Glutamatergic neuron (in vitro differentiated cells): ENCODE measurements around the gene OLFML2B. TPM values are rescaled to one million over a fixed set of nuclear protein-coding genes. Genes with fewer than 3 reads are reported as not detected.
A peak's percentile ranks its signal among the peaks of the same experiment; 100 is the strongest.

Experiments used
- DNase-seq: peaks from one replicate; pipeline ENCODE4 v3.0.0; 2022
- H3K27ac Mint-ChIP-seq: one replicate; pipeline ENCODE4 v1.8.0; 2020; ENCODE audit warnings: mild to moderate bottlenecking, mixed read lengths, inconsistent platforms; ENCODE audit not compliant: unreplicated experiment
- H3K27me3 Mint-ChIP-seq: one replicate; pipeline ENCODE4 v1.8.0; 2020; ENCODE audit warnings: mild to moderate bottlenecking, moderate library complexity, mixed read lengths, inconsistent platforms; ENCODE audit not compliant: unreplicated experiment
- H3K36me3 Mint-ChIP-seq: one replicate; pipeline ENCODE4 v1.8.0; 2020; ENCODE audit warnings: mild to moderate bottlenecking, mixed read lengths, inconsistent platforms; ENCODE audit not compliant: unreplicated experiment
- H3K4me1 Mint-ChIP-seq: one replicate; pipeline ENCODE4 v1.8.0; 2020; ENCODE audit warnings: mild to moderate bottlenecking, low read depth, mixed read lengths, inconsistent platforms; ENCODE audit not compliant: unreplicated experiment
- H3K4me3 Mint-ChIP-seq: one replicate; pipeline ENCODE4 v1.8.0; 2020; ENCODE audit warnings: mild to moderate bottlenecking, mixed read lengths, inconsistent platforms; ENCODE audit not compliant: unreplicated experiment
- H3K9me3 Mint-ChIP-seq: one replicate; pipeline ENCODE4 v1.8.0; 2020; ENCODE audit warnings: mild to moderate bottlenecking, moderate library complexity, mixed read lengths, inconsistent platforms; ENCODE audit not compliant: unreplicated experiment
- CTCF ChIP-seq: fragments of 200-600 bp; sonication (generic); IDR thresholded peaks from one replicate; pipeline ENCODE4 v1.5.0; 2021; ENCODE audit not compliant: partially characterized antibody, unreplicated experiment
- total RNA-seq: library from RNA; stranded (reverse); fragmentation: NEBNext Ultra II Directional; extraction: Animal tissue kit (Norgen Biotek cat#: 25700); gene quantifications from one replicate; pipeline ENCODE4 v1.2.1, GENCODE V29; 2021; ENCODE audit not compliant: unreplicated experiment

The OLFML2B gene
- total RNA-seq, 1 donor from 2014 or later, result 56.5 TPM

- H3K9me3 Mint-ChIP-seq, result peaks cover 4% of the 10 kb centered on the region
- peaks cover 10% of the 10 kb centered on the region for H3K4me1 Mint-ChIP-seq
- peaks cover 2% of the 10 kb centered on the region for H3K27me3 Mint-ChIP-seq
Observed at GRCh38 chr1:162029157-162029556, 5.5 kb upstream of the OLFML2B start.

DNA sequence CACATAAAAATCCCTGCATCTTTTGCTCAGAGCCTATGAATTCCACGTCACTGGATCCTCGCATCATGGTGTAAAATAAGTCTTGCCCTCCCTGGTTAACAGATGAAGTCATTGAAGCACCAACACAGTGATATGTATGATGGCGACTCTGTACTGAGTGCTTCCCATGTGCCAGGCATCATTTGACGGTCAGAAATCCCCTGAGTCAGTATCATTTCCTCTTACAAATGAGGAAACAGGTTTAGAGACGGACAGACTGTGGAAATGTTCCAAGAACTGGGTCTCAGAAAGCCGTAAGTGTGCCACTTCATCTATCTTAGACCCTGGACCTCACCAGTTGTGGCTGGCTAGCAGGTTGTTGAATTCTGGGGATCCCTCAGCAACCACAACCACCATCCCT is 5.1 kb upstream of the OLFML2B start:
- TF ChIP-seq CTCF, result no peak

More at GRCh38 chr1:162029157-162029556, 5.5 kb upstream of the OLFML2B start:
- Mint-ChIP-seq H3K27ac (no peak overlapping the region), H3K36me3 (peaks cover 5% of the 10 kb centered on the region), H3K4me3 (no peak overlapping the region)
- TF ChIP-seq CTCF, result no peak
- DNase-seq, result no peak

GRCh38 chr1:162026881-162027280 is 3.2 kb upstream of the OLFML2B start:
- DNase-seq, result no peak
- Mint-ChIP-seq H3K9me3 (peaks cover 13% of the 10 kb centered on the region), H3K4me1 (peaks cover 14% of the 10 kb centered on the region), H3K36me3 (peaks cover 9% of the 10 kb centered on the region), H3K4me3 (no peak overlapping the region), H3K27ac (no peak overlapping the region), H3K27me3 (peaks cover 10% of the 10 kb centered on the region)
- no peak for TF ChIP-seq CTCF

More for the DNA sequence above, 5.1 kb upstream of the OLFML2B start:
- no peak overlapping the region for H3K4me3 Mint-ChIP-seq
- peaks cover 7% of the 10 kb centered on the region for H3K4me1 Mint-ChIP-seq
- H3K36me3 Mint-ChIP-seq, result peaks cover 5% of the 10 kb centered on the region
- no peak for DNase-seq
- no peak overlapping the region for H3K27ac Mint-ChIP-seq
- H3K27me3 Mint-ChIP-seq, result peaks cover 2% of the 10 kb centered on the region
- H3K9me3 Mint-ChIP-seq, result peaks cover 4% of the 10 kb centered on the region

- Mint-ChIP-seq H3K27ac (no peak overlapping the region), H3K9me3 (peaks cover 19% of the 10 kb centered on the region), H3K4me1 (peaks cover 25% of the 10 kb centered on the region), H3K4me3 (no peak overlapping the region), H3K36me3 (peaks cover 9% of the 10 kb centered on the region), H3K27me3 (peaks cover 10% of the 10 kb centered on the region)
- no peak for TF ChIP-seq CTCF
- no peak for DNase-seq
Observed at GRCh38 chr1:162025541-162025940, 1.9 kb upstream of the OLFML2B start.

GRCh38 chr1:162023181-162023546 is 505 bp downstream of the OLFML2B start:
- peaks cover 9% of the 10 kb centered on the region for H3K36me3 Mint-ChIP-seq
- H3K27me3 Mint-ChIP-seq, result peaks cover 8% of the 10 kb centered on the region
- no peak for TF ChIP-seq CTCF
- DNase-seq, result no peak
- peak overlapping the region; percentile 97 for H3K27ac Mint-ChIP-seq
- peak overlapping the region; percentile 97 for H3K4me3 Mint-ChIP-seq
- peaks cover 19% of the 10 kb centered on the region for H3K9me3 Mint-ChIP-seq
- H3K4me1 Mint-ChIP-seq, result peaks cover 29% of the 10 kb centered on the region
